Mucosa of descending colon (tissue), 3 donors: ENCODE results near the gene TGFB1. TPM values are rescaled to one million over a fixed set of nuclear protein-coding genes. Genes with fewer than 3 reads are reported as not detected.

ENCODE experiments used
- ATAC-seq: fragments of 200-7000 bp; cut with Tn5 transposase; one replicate; pipeline ENCODE4 v1.9.1; 2020; ENCODE audit warnings: mild to moderate bottlenecking, moderate library complexity
- DNase-seq, 3 donors: peaks; one replicate each; pipeline ENCODE4 v3.0.0-alpha.2; 2020
- H3K36me3 ChIP-seq: fragments of 200-600 bp; one replicate; pipeline ENCODE4 v1.8.0; 2021; ENCODE audit warnings: low read depth, mild to moderate bottlenecking
- H3K4me1 ChIP-seq: fragments of 200-600 bp; one replicate; pipeline ENCODE4 v1.8.0; 2021; ENCODE audit warnings: low read depth, mild to moderate bottlenecking
- H3K4me3 ChIP-seq: fragments of 200-600 bp; one replicate; pipeline ENCODE4 v1.8.0; 2021; ENCODE audit warnings: mild to moderate bottlenecking
- H3K9me3 ChIP-seq: fragments of 200-600 bp; one replicate; pipeline ENCODE4 v1.8.0; 2021; ENCODE audit warnings: mild to moderate bottlenecking
- CTCF ChIP-seq: fragments of 200-600 bp; IDR thresholded peaks from one replicate; pipeline ENCODE4 v1.8.0; 2022; ENCODE audit warnings: antibody characterized with exemption, mild to moderate bottlenecking
- intact Hi-C, 2 donors: fragments of 100-400 bp; cut with DNase I in 1 of 2; cut with micrococcal nuclease in 1 of 2; formaldehyde crosslinking; loops; one replicate each; pipeline versions ENCODE4 v1.11.0 to v1.11.1; 2022; cut with DNase I, micrococcal nuclease
- long read RNA-seq, 2 donors: library from polyadenylated mRNA; unstranded; transcript quantifications; one replicate each; pipeline ENCODE4 v2.0.0, GENCODE V29; 2019 to 2021
- total RNA-seq, 3 donors: library from RNA; stranded (reverse); fragmentation: NEBNext Ultra II Directional in 2 of 3; extraction: Animal tissue kit (Norgen Biotek cat#: 25700) in 2 of 3; gene quantifications; one replicate each; pipeline versions ENCODE4 v1.2.1 to v1.2.4, GENCODE V29; 2021 to 2023
- donor health status: DM: no; HTN: no; CAD: no; lungs with moderate emphysema.
- donor health status: DM: no; HTN: no; CAD: no.
- donor health status: DM: no; HTN: yes; CAD: no.

Gene TGFB1
- total RNA-seq, result 10 to 100 TPM in 2 of 3 donors, 1 to 10 TPM in 1; 8.2 to 39.6 (median 21.8) TPM
- long read RNA-seq, donor 1, transcript TGFB1-201 (7 exons, 2,769 nt), result major isoform, 63 of 83 reads
- long read RNA-seq, donor 1, partial matches to known transcripts, result 1 of 83 reads
- long read RNA-seq, donor 1, other reads (novel, unspliced or antisense), result 19 of 83 reads
- long read RNA-seq, donor 2, partial matches to known transcripts, result 0 of 6 reads
- long read RNA-seq, donor 2, other reads (novel, unspliced or antisense), result 6 of 6 reads

GRCh38 chr19:41353466-41354342 lies at the start of gene TGFB1:
Gene TGFB1, minus strand, starts transcription at chr19:41353922. Its CDS starts 878 bp downstream, at chr19:41353044.
- DNase-seq (peak; percentile 84 to 94 (median 90)), ATAC-seq (peak; percentile 80)
- TF ChIP-seq CTCF, result peak; percentile 89
- Histone ChIP-seq H3K36me3 (no peaks in the 10 kb centered on the region), H3K4me1 (peaks cover 20% of the 10 kb centered on the region), H3K4me3 (peak within 1 kb of the TSS; percentile 42), H3K9me3 (no peaks in the 10 kb centered on the region)
- intact Hi-C loops, result no loop called here

GRCh38 chr19:41402010-41402409 lies 48.3 kb upstream of the TGFB1 start:
- TF ChIP-seq CTCF, result no peak
- no peak for DNase-seq
- Histone ChIP-seq H3K4me1 (peaks cover 6% of the 10 kb centered on the region), H3K4me3 (no peak overlapping the region), H3K9me3 (no peaks in the 10 kb centered on the region), H3K36me3 (no peaks in the 10 kb centered on the region)
- intact Hi-C loops, result no loop called here
- no peak for ATAC-seq

GRCh38 chr19:41401483-41401882 lies 47.8 kb upstream of the TGFB1 start:
- Histone ChIP-seq H3K36me3 (no peaks in the 10 kb centered on the region), H3K4me3 (no peak overlapping the region), H3K9me3 (no peaks in the 10 kb centered on the region), H3K4me1 (peaks cover 7% of the 10 kb centered on the region)
- no peak for TF ChIP-seq CTCF
- intact Hi-C loops, result no loop called here
- ATAC-seq (no peak), DNase-seq (no peak)

GRCh38 chr19:41399525-41399924 lies 45.8 kb upstream of the TGFB1 start:
- Histone ChIP-seq H3K36me3 (no peaks in the 10 kb centered on the region), H3K4me3 (no peak overlapping the region), H3K4me1 (peaks cover 13% of the 10 kb centered on the region), H3K9me3 (no peaks in the 10 kb centered on the region)
- no peak for TF ChIP-seq CTCF
- intact Hi-C loops, result no loop called here
- DNase-seq (no peak), ATAC-seq (no peak)

- intact Hi-C loops, result no loop called here
Observed at GRCh38 chr19:41399091-41399490, 45.4 kb upstream of the TGFB1 start.

More at GRCh38 chr19:41399091-41399490, 45.4 kb upstream of the TGFB1 start:
- Histone ChIP-seq H3K4me1 (peaks cover 13% of the 10 kb centered on the region), H3K36me3 (no peaks in the 10 kb centered on the region), H3K4me3 (no peak overlapping the region), H3K9me3 (no peaks in the 10 kb centered on the region)
- DNase-seq (no peak), ATAC-seq (no peak)
- no peak for TF ChIP-seq CTCF
